SK-N-SH treated with all-trans-retinoic acid at 6 μM for 48 hours (cell line): ENCODE results near the gene ADGRF5.

ENCODE experiments used
- ESRRG ChIP-seq: fragments of 250-450 bp; sonication (Bioruptor Pico); IDR thresholded peaks from 2 replicates; pipeline ENCODE4 v1.6.1; 2021; ENCODE audit warnings: mild to moderate bottlenecking
- ISL1 ChIP-seq: fragments of 250-450 bp; sonication (Bioruptor Pico); IDR thresholded peaks from 2 replicates; pipeline ENCODE4 v2.1.2; 2022; ENCODE audit warnings: mild to moderate bottlenecking, moderate library complexity
- TSHZ2 ChIP-seq: fragments of 250-450 bp; sonication (Bioruptor Pico); IDR thresholded peaks from 2 replicates; pipeline ENCODE4 v1.5.0; 2020; ENCODE audit warnings: mild to moderate bottlenecking, moderate library complexity

GRCh38 chr6:46845126-46845525 lies 76.6 kb downstream of the ADGRF5 start:
- TF ChIP-seq ISL1 (CRISPR knock-in tag) (no peak), TSHZ2 (CRISPR knock-in tag) (no peak), ESRRG (CRISPR knock-in tag) (no peak)
